Neural cell (in vitro differentiated cells): ENCODE measurements around the gene E2F3.

Source experiments
- CTCF ChIP-seq: fragments of 450-650 bp; IDR thresholded peaks from 2 replicates; pipeline ENCODE4 v1.5.1; 2014; ENCODE audit warnings: antibody characterized with exemption, mild to moderate bottlenecking, moderate library complexity; ENCODE audit not compliant: poor library complexity, severe bottlenecking
- EP300 ChIP-seq: fragments of 450-650 bp; conservative IDR thresholded peaks from 2 replicates; pipeline ENCODE4 v1.6.1; 2014; ENCODE audit warnings: antibody characterized with exemption, mild to moderate bottlenecking, moderate library complexity; ENCODE audit not compliant: poor library complexity, severe bottlenecking
- EZH2 ChIP-seq: fragments of 200-600, 300-800 bp; shearing (Covaris generic), sonication (generic); IDR thresholded peaks from 2 replicates; pipeline ENCODE4 v1.6.1; 2014; ENCODE audit warnings: antibody characterized with exemption, low read length, borderline replicate concordance, mild to moderate bottlenecking; ENCODE audit not compliant: insufficient read depth, poor library complexity, severe bottlenecking
- RAD21 ChIP-seq: fragments of 450-650 bp; conservative IDR thresholded peaks from 2 replicates; pipeline ENCODE4 v1.6.1; 2014; ENCODE audit warnings: antibody characterized with exemption, mild to moderate bottlenecking, moderate library complexity

- TF ChIP-seq CTCF (no peak), EP300 (no peak), RAD21 (no peak), EZH2 (no peak)
Measured at GRCh38 chr6:20464041-20464440, 62.4 kb downstream of the E2F3 start.
